PC-9 (cell line): ENCODE measurements around the gene FBF1.

ENCODE experiments used
- EZH2 ChIP-seq: fragments of 200-600 bp; sonication (generic); IDR thresholded peaks from 2 replicates; pipeline ENCODE4 v1.8.0; 2017; ENCODE audit warnings: antibody characterized with exemption, low read depth
- TF ChIP-seq, protein P1 (sequence below): fragments of 200-600 bp; sonication (generic); conservative IDR thresholded peaks from 2 replicates; pipeline ENCODE4 v1.6.1; 2017; ENCODE audit warnings: mixed run types, antibody characterized with exemption, mild to moderate bottlenecking, moderate library complexity

DNA sequence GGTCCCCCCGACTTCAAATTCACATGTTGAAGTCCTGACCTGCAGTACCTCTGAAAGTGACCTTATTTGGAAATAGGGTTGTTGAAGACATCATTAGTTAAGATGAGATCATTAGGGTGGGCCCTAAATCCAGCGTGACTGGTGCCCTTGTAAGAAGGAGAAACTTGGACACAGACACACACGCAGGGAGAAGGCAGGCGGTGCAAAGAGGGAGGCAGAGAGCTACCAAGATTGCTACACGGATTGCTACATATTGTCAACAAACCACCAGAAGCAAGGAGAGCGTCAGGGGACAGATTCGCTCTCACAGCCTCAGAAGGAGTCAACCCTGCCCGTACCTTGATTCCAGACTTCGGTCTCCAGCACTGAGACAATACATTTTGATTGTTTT, 78.9 kb downstream of the FBF1 start:
- TF ChIP-seq, protein P1, sequence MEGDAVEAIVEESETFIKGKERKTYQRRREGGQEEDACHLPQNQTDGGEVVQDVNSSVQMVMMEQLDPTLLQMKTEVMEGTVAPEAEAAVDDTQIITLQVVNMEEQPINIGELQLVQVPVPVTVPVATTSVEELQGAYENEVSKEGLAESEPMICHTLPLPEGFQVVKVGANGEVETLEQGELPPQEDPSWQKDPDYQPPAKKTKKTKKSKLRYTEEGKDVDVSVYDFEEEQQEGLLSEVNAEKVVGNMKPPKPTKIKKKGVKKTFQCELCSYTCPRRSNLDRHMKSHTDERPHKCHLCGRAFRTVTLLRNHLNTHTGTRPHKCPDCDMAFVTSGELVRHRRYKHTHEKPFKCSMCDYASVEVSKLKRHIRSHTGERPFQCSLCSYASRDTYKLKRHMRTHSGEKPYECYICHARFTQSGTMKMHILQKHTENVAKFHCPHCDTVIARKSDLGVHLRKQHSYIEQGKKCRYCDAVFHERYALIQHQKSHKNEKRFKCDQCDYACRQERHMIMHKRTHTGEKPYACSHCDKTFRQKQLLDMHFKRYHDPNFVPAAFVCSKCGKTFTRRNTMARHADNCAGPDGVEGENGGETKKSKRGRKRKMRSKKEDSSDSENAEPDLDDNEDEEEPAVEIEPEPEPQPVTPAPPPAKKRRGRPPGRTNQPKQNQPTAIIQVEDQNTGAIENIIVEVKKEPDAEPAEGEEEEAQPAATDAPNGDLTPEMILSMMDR = no peak
- no peak for TF ChIP-seq EZH2
